ENCODE measurements around the gene INPPL1. TPM values are rescaled to one million over a fixed set of nuclear protein-coding genes. Genes with fewer than 3 reads are reported as not detected.

INPPL1 gene
- total and polyA plus RNA-seq, 2 donors (not counting 1 experiment from before 2014, with no cell fraction given) = 205 to 208 TPM

DNA sequence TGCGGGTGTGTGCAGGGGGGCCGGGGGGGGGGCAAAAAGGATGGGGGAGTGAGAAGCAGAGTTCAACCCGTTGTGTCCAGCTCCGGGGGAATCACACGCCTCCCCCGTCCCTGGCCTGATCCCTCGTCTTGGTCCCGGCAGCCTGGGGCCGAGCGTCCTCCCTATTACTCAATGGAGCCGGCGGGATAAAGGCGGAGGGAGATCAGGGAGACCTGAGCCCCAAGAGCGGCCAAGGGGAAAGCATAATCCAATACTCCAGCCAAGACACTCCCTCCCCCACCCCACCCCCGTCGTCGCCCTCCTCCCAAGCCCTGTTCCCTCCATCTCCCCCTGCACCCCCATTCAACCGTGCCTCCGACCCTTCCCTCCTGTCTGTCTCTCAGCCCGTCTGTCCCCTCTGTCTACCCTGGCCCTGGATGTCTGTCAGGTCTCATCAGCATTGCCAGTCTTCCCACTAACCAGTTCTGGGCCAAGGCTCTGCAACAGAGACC is 16.8 kb downstream of the INPPL1 start:
- no peaks in the 10 kb centered on the region for H3K79me2 ChIP-seq (ENCODE audit: control insufficient read depth, insufficient read depth, low read length)
- H3K4me1 ChIP-seq (ENCODE audit: control insufficient read depth in 2 of 2, insufficient read depth in 2 of 2, low read length in 2 of 2) = peaks cover 22 to 40% of the 10 kb centered on the region in 2 donors
- H3K4me2 ChIP-seq (replicated peaks; ENCODE audit: low read depth, low read length, poor library complexity, severe bottlenecking) = peak overlapping the region; percentile 74
- 17% methylated on average over 14 of the region's 20 CpGs for WGBS (ENCODE audit: insufficient coverage)
- peaks cover 36% of the 10 kb centered on the region for H3K27me3 Mint-ChIP-seq
- peak overlapping the region; percentile 2 for H3K4me3 Mint-ChIP-seq
- H3K27ac ChIP-seq (ENCODE audit: low read length in 2 of 2) = no peak overlapping the region
- CTCF ChIA-PET = interaction anchor here (0.7 to 1.3 kb wide), 3 partner anchors 62 to 190 kb away, joined by 3 to 5 read pairs (median 3); no protein-coding TSS in a partner anchor
- no peak for ATAC-seq (ENCODE audit: low read depth)
- peaks cover 0 to 20% of the 10 kb centered on the region in 2 experiments for H3K36me3 ChIP-seq (replicated peaks in 1 of 2; ENCODE audit: control extremely low read depth in 1 of 2, control insufficient read depth in 1 of 2, extremely low read depth in 1 of 2, insufficient read depth in 2 of 2, low read length in 1 of 2)
- intact Hi-C loops (cut with micrococcal nuclease) = no loop called here
- peaks cover 0 to 25% (median 0%) of the 10 kb centered on the region in 3 donors for H3K9me3 ChIP-seq (ENCODE audit: control extremely low read depth in 1 of 3, control insufficient read depth in 2 of 3, insufficient read depth in 1 of 3, low read length in 2 of 3)
- POLR2A ChIA-PET = interaction anchor here (0.7 to 0.9 kb wide), 2 partner anchors 18 to 296 kb away, joined by 3 read pairs; no protein-coding TSS in a partner anchor
- H3K4me3 ChIP-seq (ENCODE audit: control extremely low read depth in 1 of 5, extremely low read depth in 1 of 5, insufficient read depth in 1 of 5, low read depth in 2 of 5, low read length in 4 of 5) = peak overlapping the region in 1 of 5 experiments; percentile 5
- H3K9ac ChIP-seq (ENCODE audit: low read length) = no peak overlapping the region
- H2AFZ ChIP-seq (ENCODE audit: insufficient read depth, low read depth, low read length, poor library complexity, severe bottlenecking) = no peak overlapping the region
- H3K27ac Mint-ChIP-seq = no peak overlapping the region
- H4K20me1 ChIP-seq (ENCODE audit: control insufficient read depth, insufficient read depth, low read length, poor library complexity, severe bottlenecking) = peaks cover 7% of the 10 kb centered on the region
- TF ChIP-seq, protein P1, sequence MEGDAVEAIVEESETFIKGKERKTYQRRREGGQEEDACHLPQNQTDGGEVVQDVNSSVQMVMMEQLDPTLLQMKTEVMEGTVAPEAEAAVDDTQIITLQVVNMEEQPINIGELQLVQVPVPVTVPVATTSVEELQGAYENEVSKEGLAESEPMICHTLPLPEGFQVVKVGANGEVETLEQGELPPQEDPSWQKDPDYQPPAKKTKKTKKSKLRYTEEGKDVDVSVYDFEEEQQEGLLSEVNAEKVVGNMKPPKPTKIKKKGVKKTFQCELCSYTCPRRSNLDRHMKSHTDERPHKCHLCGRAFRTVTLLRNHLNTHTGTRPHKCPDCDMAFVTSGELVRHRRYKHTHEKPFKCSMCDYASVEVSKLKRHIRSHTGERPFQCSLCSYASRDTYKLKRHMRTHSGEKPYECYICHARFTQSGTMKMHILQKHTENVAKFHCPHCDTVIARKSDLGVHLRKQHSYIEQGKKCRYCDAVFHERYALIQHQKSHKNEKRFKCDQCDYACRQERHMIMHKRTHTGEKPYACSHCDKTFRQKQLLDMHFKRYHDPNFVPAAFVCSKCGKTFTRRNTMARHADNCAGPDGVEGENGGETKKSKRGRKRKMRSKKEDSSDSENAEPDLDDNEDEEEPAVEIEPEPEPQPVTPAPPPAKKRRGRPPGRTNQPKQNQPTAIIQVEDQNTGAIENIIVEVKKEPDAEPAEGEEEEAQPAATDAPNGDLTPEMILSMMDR (IDR thresholded peaks at IDR 0.05) = no peak
- TF ChIP-seq EZH2 (IDR thresholded peaks at IDR 0.05; ENCODE audit: borderline replicate concordance, insufficient read depth, low read depth, low read length, poor library complexity, severe bottlenecking) = no peak
- peaks cover 30% of the 10 kb centered on the region for H3K4me1 Mint-ChIP-seq
- H3K27me3 ChIP-seq (replicated peaks in 1 of 4; ENCODE audit: control extremely low read depth in 1 of 4, control insufficient read depth in 3 of 4, insufficient read depth in 4 of 4, low read length in 3 of 4) = peaks cover 0 to 64% (median 39%) of the 10 kb centered on the region in 4 experiments
- DNase-seq = no peak
- H3K9me3 Mint-ChIP-seq (ENCODE audit: insufficient read depth) = no peaks in the 10 kb centered on the region

DNA sequence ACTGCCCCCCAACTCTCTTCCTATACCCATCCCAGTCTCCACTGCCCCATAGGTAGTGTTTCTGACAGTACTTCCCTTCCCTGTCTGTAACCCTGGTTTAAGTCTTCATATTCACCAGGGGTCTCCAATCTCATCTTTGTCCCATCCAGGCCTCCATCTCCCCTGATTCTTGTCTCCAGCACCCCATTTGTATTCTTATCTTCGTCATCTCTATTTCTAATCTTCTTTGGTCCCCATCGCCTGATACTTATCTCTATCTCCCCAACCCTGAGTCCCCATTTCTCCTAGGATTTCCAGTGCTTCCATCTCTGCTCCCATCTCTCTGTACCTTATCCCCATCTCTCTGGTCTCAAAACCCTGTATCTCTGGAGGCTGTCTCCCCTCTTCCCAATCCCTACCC is 17.6 kb downstream of the INPPL1 start:
- H4K20me1 ChIP-seq (ENCODE audit: control insufficient read depth, insufficient read depth, low read length, poor library complexity, severe bottlenecking) = peaks cover 7% of the 10 kb centered on the region
- peaks cover 0 to 70% (median 42%) of the 10 kb centered on the region in 4 experiments for H3K27me3 ChIP-seq (replicated peaks in 1 of 4; ENCODE audit: control extremely low read depth in 1 of 4, control insufficient read depth in 3 of 4, insufficient read depth in 4 of 4, low read length in 3 of 4)
- H3K79me2 ChIP-seq (ENCODE audit: control insufficient read depth, insufficient read depth, low read length) = no peaks in the 10 kb centered on the region
- ATAC-seq (ENCODE audit: low read depth) (no peak), DNase-seq (no peak)
- Mint-ChIP-seq H3K27me3 (peaks cover 36% of the 10 kb centered on the region), H3K9me3 (ENCODE audit: insufficient read depth) (no peaks in the 10 kb centered on the region), H3K4me1 (peaks cover 30% of the 10 kb centered on the region), H3K27ac (no peak overlapping the region), H3K4me3 (peak overlapping the region; percentile 2)
- no peak overlapping the region for H2AFZ ChIP-seq (ENCODE audit: insufficient read depth, low read depth, low read length, poor library complexity, severe bottlenecking)
- peaks cover 0 to 14% of the 10 kb centered on the region in 2 experiments for H3K36me3 ChIP-seq (replicated peaks in 1 of 2; ENCODE audit: control extremely low read depth in 1 of 2, control insufficient read depth in 1 of 2, extremely low read depth in 1 of 2, insufficient read depth in 2 of 2, low read length in 1 of 2)
- H3K9me3 ChIP-seq (ENCODE audit: control extremely low read depth in 1 of 3, control insufficient read depth in 2 of 3, insufficient read depth in 1 of 3, low read length in 2 of 3) = peaks cover 0 to 25% (median 0%) of the 10 kb centered on the region in 3 donors
- H3K9ac ChIP-seq (ENCODE audit: low read length) = no peak overlapping the region
- TF ChIP-seq EZH2 (IDR thresholded peaks at IDR 0.05; ENCODE audit: borderline replicate concordance, insufficient read depth, low read depth, low read length, poor library complexity, severe bottlenecking) = no peak
- TF ChIP-seq, protein P1 (IDR thresholded peaks at IDR 0.05) = no peak
- ChIA-PET CTCF (no interaction called here), POLR2A (no interaction called here)
- no peak overlapping the region for H3K4me3 ChIP-seq (ENCODE audit: control extremely low read depth in 1 of 5, extremely low read depth in 1 of 5, insufficient read depth in 1 of 5, low read depth in 2 of 5, low read length in 4 of 5)
- no peak overlapping the region for H3K27ac ChIP-seq (ENCODE audit: low read length in 2 of 2)
- H3K4me1 ChIP-seq (ENCODE audit: control insufficient read depth in 2 of 2, insufficient read depth in 2 of 2, low read length in 2 of 2) = peaks cover 22 to 40% of the 10 kb centered on the region in 2 donors
- no peak overlapping the region for H3K4me2 ChIP-seq (replicated peaks; ENCODE audit: low read depth, low read length, poor library complexity, severe bottlenecking)
- WGBS (ENCODE audit: insufficient coverage) = 100% methylated on average over 2 of the region's 2 CpGs
- intact Hi-C loops (cut with micrococcal nuclease) = no loop called here
